Small intestine (tissue), 7 donors: ENCODE results near the gene GPC2. TPM values are rescaled to one million over a fixed set of nuclear protein-coding genes. Genes with fewer than 3 reads are reported as not detected.

Source experiments
- DNase-seq, 2 donors: peaks; one replicate each; pipeline versions ENCODE4 v3.0.0 to v3.0.0-alpha.2; 2013
- FAIRE-seq: peaks from 2 replicates; lab custom pipeline; 2012; peaks lifted over from hg19 to GRCh38; lab: Jason Lieb, UNC
- H3K27ac ChIP-seq, 3 donors: one replicate each; pipeline ENCODE4 v1.5.1; 2013; ENCODE audit warnings: low read length in 2 of 3, mild to moderate bottlenecking in 2 of 3, control low read depth in 1 of 3, inconsistent platforms in 1 of 3, low read depth in 1 of 3, moderate library complexity in 1 of 3
- H3K27me3 ChIP-seq, 3 donors: one replicate each; pipeline ENCODE4 v1.6.1; 2013; ENCODE audit warnings: low read length in 3 of 3, inconsistent platforms in 1 of 3; ENCODE audit not compliant: control insufficient read depth in 3 of 3, insufficient read depth in 3 of 3
- H3K36me3 ChIP-seq, 3 donors: one replicate each; pipeline ENCODE4 v1.6.1; 2013; ENCODE audit warnings: low read length in 3 of 3, inconsistent platforms in 1 of 3, low read depth in 1 of 3, mild to moderate bottlenecking in 1 of 3, moderate library complexity in 1 of 3; ENCODE audit not compliant: control insufficient read depth in 3 of 3, insufficient read depth in 2 of 3
- H3K4me1 ChIP-seq, 3 donors: one replicate each; pipeline ENCODE4 v1.6.1; 2013; ENCODE audit warnings: low read length in 2 of 3, inconsistent platforms in 1 of 3, low read depth in 1 of 3, mild to moderate bottlenecking in 1 of 3, moderate library complexity in 1 of 3; ENCODE audit not compliant: control insufficient read depth in 3 of 3, insufficient read depth in 2 of 3
- H3K4me3 ChIP-seq, 3 donors: one replicate each; pipeline ENCODE4 v1.5.1; 2013; ENCODE audit warnings: low read length in 3 of 3, control low read depth in 1 of 3, inconsistent platforms in 1 of 3, low read depth in 1 of 3, mild to moderate bottlenecking in 1 of 3, moderate library complexity in 1 of 3
- H3K9me3 ChIP-seq, 2 donors: one replicate each; pipeline ENCODE4 v1.6.1; 2013; ENCODE audit warnings: low read depth in 1 of 2, low read length in 1 of 2; ENCODE audit not compliant: control insufficient read depth in 2 of 2, insufficient read depth in 1 of 2
- WGBS, 3 donors: extraction: QIAGEN DNeasy Blood & Tissue Kit; methylation state at CpG; one replicate each; pipeline ENCODE4 v1.1.7; 2013; 5-methylcytosine and 5-hydroxymethylcytosine counted together
- polyA plus RNA-seq, 4 donors: library from polyadenylated mRNA; stranded (reverse) in 3 of 4; unstranded in 1 of 4; fragments of 200-250 nt in 3 of 4; fragments of 120-200 nt in 1 of 4; gene quantifications; one replicate each; pipeline versions ENCODE4 v1.2.1 to v1.2.3, GENCODE V29; 2013
- donor health status: healthy with polysubstance abuse.
- donor health status: control.
- donor health status: control.
- donor health status: Bipolar disorder and iron deficiency.
- donor health status: healthy.

Gene GPC2
- polyA plus RNA-seq, 4 donors, result 0.94 to 2.1 TPM; not detected in 2

GRCh38 chr7:100163006-100163531 is 14.1 kb downstream of the GPC2 start:
- DNase-seq (peak; percentile 78 to 79), FAIRE-seq (no peak)
- Histone ChIP-seq H3K36me3 (no peaks in the 10 kb centered on the region), H3K27ac (peak overlapping the region in 2 of 3 donors; percentile 26 to 62), H3K27me3 (peaks cover 0 to 14% (median 0%) of the 10 kb centered on the region in 3 donors), H3K9me3 (no peaks in the 10 kb centered on the region), H3K4me3 (no peak overlapping the region), H3K4me1 (peaks cover 0 to 23% (median under 1%) of the 10 kb centered on the region in 3 donors)
- 6 to 50% (median 18%) methylated on average over 6 of the region's 6 CpGs for WGBS, 3 donors

DNA sequence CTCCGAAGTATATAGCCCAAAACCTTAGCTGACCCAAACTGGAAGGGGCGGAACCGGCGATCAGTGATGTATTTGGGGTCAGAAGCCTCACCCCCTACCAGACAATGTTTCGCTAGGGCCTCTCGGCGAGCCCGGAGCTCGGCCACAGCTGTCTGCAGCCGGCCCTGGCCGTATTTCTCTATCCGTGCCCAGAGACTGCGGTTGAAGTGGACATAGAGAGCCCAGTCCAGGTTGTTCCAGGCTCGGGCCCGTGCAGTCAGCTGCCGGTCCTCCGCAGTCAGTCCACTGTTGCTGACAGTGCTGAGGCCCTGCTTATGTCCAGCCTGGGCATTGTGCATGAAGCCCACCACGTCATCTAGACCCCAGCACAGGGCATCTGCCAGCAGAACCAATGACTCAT is 17.1 kb downstream of the GPC2 start:
- no peaks in the 10 kb centered on the region for H3K9me3 ChIP-seq
- H3K27ac ChIP-seq, result no peak overlapping the region
- peaks cover 0 to 25% (median 3%) of the 10 kb centered on the region in 3 donors for H3K36me3 ChIP-seq
- FAIRE-seq (no peak), DNase-seq (no peak)
- WGBS, 3 donors, result 88 to 94% (median 94%) methylated on average over 18 of the region's 18 CpGs
- peaks cover 0 to 31% (median 4%) of the 10 kb centered on the region in 3 donors for H3K4me1 ChIP-seq
- H3K27me3 ChIP-seq, result no peaks in the 10 kb centered on the region
- H3K4me3 ChIP-seq, result no peak overlapping the region

- Histone ChIP-seq H3K27me3 (no peaks in the 10 kb centered on the region), H3K4me3 (peak overlapping the region; percentile 78 to 82 (median 78)), H3K27ac (peak overlapping the region in 2 of 3 donors; percentile 67 to 70), H3K36me3 (peaks cover 0 to 34% (median 3%) of the 10 kb centered on the region in 3 donors), H3K4me1 (peaks cover 0 to 40% (median 5%) of the 10 kb centered on the region in 3 donors), H3K9me3 (no peaks in the 10 kb centered on the region)
- WGBS, 3 donors, result 60 to 67% (median 65%) methylated on average over 7 of the region's 7 CpGs
- DNase-seq (no peak), FAIRE-seq (no peak)
Measured at GRCh38 chr7:100159099-100159623, 18.0 kb downstream of the GPC2 start.

DNA sequence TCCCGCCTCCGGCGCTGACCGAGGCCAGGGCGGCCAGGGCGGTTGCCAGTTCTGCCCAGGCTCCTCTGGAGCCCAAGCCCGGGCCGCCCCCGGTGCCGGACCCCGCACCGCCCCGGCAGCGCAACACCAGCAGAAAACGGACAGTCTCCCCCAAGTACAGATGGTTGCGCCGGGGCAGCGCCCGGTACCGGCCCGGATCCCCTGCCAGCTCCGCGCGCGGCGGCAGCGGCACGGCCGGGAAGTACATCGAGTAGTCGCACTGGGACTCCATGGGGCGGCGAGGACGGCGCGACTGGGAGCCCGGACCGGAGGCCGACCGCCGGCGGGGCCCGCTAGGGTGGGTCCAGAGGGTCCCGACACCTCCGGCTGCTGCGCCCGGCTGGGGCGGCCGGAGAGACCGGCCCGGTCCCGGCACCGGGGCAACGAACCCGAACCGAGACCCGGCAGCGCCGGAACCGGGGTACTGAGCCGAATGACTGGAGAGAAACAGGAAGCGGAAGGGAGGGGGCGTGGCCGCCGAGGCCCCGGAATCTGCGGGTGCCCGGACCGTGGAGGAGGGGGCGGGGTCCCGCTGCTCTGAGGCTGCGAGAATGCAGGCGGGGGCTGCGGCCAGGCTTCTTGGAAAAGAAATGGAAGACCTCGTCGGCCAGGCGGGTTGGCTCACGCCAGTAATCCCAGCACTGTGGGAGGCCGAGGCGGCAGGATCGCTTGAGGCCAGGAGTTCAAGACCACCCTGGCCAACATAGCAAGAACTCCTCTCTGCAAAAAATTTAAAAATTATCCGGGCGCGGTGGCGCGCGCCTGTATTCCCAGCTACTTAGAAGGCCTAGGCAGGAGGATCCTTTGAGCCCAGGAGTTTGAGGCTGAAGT is 18.7 kb downstream of the GPC2 start, which contains the start of gene TRAPPC14:
Gene TRAPPC14 (minus strand): TSS at position 495 of the 870 bp plus-strand sequence. CDS start 224 bp downstream, at position 271.
- Histone ChIP-seq H3K36me3 (peaks cover 2 to 41% (median 3%) of the 10 kb centered on the region in 3 donors), H3K4me3 (peak within 1 kb of the TSS; percentile 78 to 82 (median 78)), H3K9me3 (no peaks in the 10 kb centered on the region), H3K27me3 (no peaks in the 10 kb centered on the region), H3K27ac (peak within 1 kb of the TSS; percentile 61 to 70 (median 67)), H3K4me1 (peaks cover 3 to 47% (median 5%) of the 10 kb centered on the region in 3 donors)
- FAIRE-seq (no peak), DNase-seq (peak; percentile 81 to 94)
- 0 to 1% (median 0%) methylated on average over 68 to 87 of the region's 87 CpGs for WGBS, 3 donors

- H3K4me1 ChIP-seq, result peaks cover 4 to 48% (median 5%) of the 10 kb centered on the region in 3 donors
- peak overlapping the region; percentile 78 to 82 (median 78) for H3K4me3 ChIP-seq
- WGBS, 3 donors, result 21 to 29% (median 22%) methylated on average over 21 to 32 of the region's 32 CpGs
- H3K27ac ChIP-seq, result peak overlapping the region in 1 of 3 donors; percentile 42
- DNase-seq (peak; percentile 49 to 59), FAIRE-seq (no peak)
- H3K36me3 ChIP-seq, result peaks cover 3 to 50% (median 5%) of the 10 kb centered on the region in 3 donors
- no peaks in the 10 kb centered on the region for H3K9me3 ChIP-seq
- H3K27me3 ChIP-seq, result no peaks in the 10 kb centered on the region
Measured at GRCh38 chr7:100157334-100158228, 19.6 kb downstream of the GPC2 start.

- Histone ChIP-seq H3K9me3 (no peaks in the 10 kb centered on the region), H3K27me3 (no peaks in the 10 kb centered on the region), H3K27ac (peak overlapping the region in 2 of 3 donors; percentile 13 to 42), H3K4me1 (peaks cover 4 to 50% (median 5%) of the 10 kb centered on the region in 3 donors), H3K36me3 (peaks cover 3 to 52% (median 5%) of the 10 kb centered on the region in 3 donors), H3K4me3 (no peak overlapping the region)
- DNase-seq, result no peak
- 62 to 75% (median 70%) methylated on average over 5 of the region's 5 CpGs for WGBS, 3 donors
- no peak for FAIRE-seq
Measured at GRCh38 chr7:100157069-100157333, 20.2 kb downstream of the GPC2 start.

DNA sequence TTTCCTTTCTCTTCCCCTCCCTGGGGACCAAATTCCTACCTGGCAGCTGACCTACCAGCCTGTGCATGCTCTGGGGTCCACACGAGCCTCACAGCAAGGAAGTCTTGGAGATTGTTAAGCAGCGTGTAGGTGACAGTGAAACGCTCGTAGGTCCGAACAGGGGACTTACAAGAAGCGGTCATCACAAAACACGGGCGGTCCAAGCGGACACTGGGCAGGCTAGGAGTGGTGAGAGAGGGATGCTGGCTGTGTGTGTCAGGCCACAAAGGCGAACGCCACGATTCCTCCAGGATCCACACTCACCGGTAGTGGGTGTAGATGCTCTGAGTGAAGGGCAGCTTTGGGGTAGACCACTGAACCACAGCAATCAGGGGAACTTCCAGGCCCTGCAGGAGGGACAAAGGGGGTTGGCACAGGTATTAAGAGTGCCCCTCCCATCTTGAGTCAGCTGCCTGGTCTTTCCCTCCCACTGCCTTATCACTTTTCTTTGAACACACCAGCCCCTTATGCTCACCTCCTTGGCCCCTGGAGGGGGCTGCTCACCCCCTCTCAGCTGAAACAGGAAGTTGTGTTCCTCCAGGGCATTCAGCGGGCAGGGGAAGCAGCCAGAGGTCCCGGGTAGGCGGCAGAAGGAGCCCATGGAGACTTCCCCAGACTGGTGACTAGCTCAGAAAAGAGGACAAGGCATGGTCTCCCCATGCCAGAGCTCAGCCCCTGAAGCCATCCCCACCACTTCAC is 20.7 kb downstream of the GPC2 start:
- no peak for DNase-seq
- H3K4me3 ChIP-seq, result no peak overlapping the region
- H3K4me1 ChIP-seq, result peaks cover 4 to 50% (median 5%) of the 10 kb centered on the region in 3 donors
- WGBS, 3 donors, result 81 to 85% (median 82%) methylated on average over 16 of the region's 16 CpGs
- H3K27ac ChIP-seq, result peak overlapping the region in 1 of 3 donors; percentile 13
- no peaks in the 10 kb centered on the region for H3K27me3 ChIP-seq
- H3K36me3 ChIP-seq, result peaks cover 3 to 57% (median 5%) of the 10 kb centered on the region in 3 donors
- FAIRE-seq, result no peak
- H3K9me3 ChIP-seq, result no peaks in the 10 kb centered on the region
